SK-N-SH (cell line): ENCODE results near the gene RSRC1. TPM values are rescaled to one million over a fixed set of nuclear protein-coding genes. Genes with fewer than 3 reads are reported as not detected.
"Not testable (repeated sequence)": the region's sequence is repeated elsewhere in the genome, so short reads cannot be mapped to it uniquely, and the experiment has no call there.

Experiments
- CTCF ChIA-PET: fragments of 300-600, 350-600 bp; formaldehyde crosslinking; extraction: SDS; loops from one replicate; lab custom pipeline; 2021; lab: Yijun Ruan, JAX
- POLR2A ChIA-PET: fragments of 350-600 bp; sonication (Branson Sonifier 250); formaldehyde crosslinking; extraction: SDS; loops from one replicate; lab custom pipeline; 2020; ENCODE audit warnings: antibody characterized with exemption, inconsistent platforms; lab: Yijun Ruan, JAX
- DNase-seq: peaks from one replicate; pipeline ENCODE4 v3.0.0; 2012
- H2AFZ ChIP-seq: fragments of 200-600 bp; sonication (generic); 2 replicates; pipeline ENCODE4 v1.8.1; 2016; ENCODE audit warnings: antibody characterized with exemption, mild to moderate bottlenecking, low read depth
- H3F3A ChIP-seq: fragments of 200-600 bp; sonication (generic); replicated peaks from 2 replicates; pipeline ENCODE3; 2016; ENCODE audit warnings: antibody characterized with exemption, mild to moderate bottlenecking; ENCODE audit not compliant: insufficient read depth
- H3K27ac ChIP-seq, 2 experiments: fragments of 200-500 bp in 1 of 2; fragments of 200-600 bp in 1 of 2; sonication (Bioruptor generic) in 1 of 2; sonication (generic), shearing (Covaris generic) in 1 of 2; 2 replicates each; pipeline versions ENCODE4 v1.5.1 to v1.6.1; 2014 to 2016; ENCODE audit warnings: low read depth in 2 of 2, inconsistent platforms in 1 of 2, low read length in 1 of 2, mild to moderate bottlenecking in 1 of 2, mixed read lengths in 1 of 2
- H3K27me3 ChIP-seq: fragments of 200-600 bp; sonication (generic), shearing (Covaris generic); 2 replicates; pipeline ENCODE4 v1.6.1; 2016; ENCODE audit warnings: mixed run types; ENCODE audit not compliant: insufficient read depth
- H3K36me3 ChIP-seq, 2 experiments: fragments of 200-500 bp in 1 of 2; fragments of 200-600 bp in 1 of 2; sonication (Bioruptor generic) in 1 of 2; sonication (generic) in 1 of 2; replicated peaks in 1 of 2; 2 replicates each; pipeline versions ENCODE3 to v1.5.1; 2014 to 2016; ENCODE audit warnings: low read length in 1 of 2, mild to moderate bottlenecking in 1 of 2; ENCODE audit not compliant: insufficient read depth in 2 of 2, control insufficient read depth in 1 of 2
- H3K4me1 ChIP-seq, 2 experiments: fragments of 200-500 bp in 1 of 2; fragments of 200-600 bp in 1 of 2; sonication (Bioruptor generic) in 1 of 2; sonication (generic), shearing (Covaris generic) in 1 of 2; 2 replicates each; pipeline versions ENCODE4 v1.5.1 to v1.6.1; 2014 to 2016; ENCODE audit warnings: low read depth in 1 of 2, low read length in 1 of 2, mixed run types in 1 of 2; ENCODE audit not compliant: insufficient read depth in 2 of 2, control insufficient read depth in 1 of 2
- H3K4me2 ChIP-seq: fragments of 200-600 bp; sonication (generic), shearing (Covaris generic); 2 replicates; pipeline ENCODE4 v1.6.1; 2017; ENCODE audit warnings: mixed run types
- H3K4me3 ChIP-seq, 2 experiments: fragments of 200-500 bp in 1 of 2; fragments of 200-600 bp in 1 of 2; sonication (Bioruptor generic) in 1 of 2; sonication (generic), shearing (Covaris generic) in 1 of 2; 2 replicates each; pipeline versions ENCODE4 v1.5.1 to v1.8.1; 2014 to 2016; ENCODE audit warnings: low read depth in 2 of 2, inconsistent platforms in 1 of 2, low read length in 1 of 2, mild to moderate bottlenecking in 1 of 2, mixed read lengths in 1 of 2, moderate library complexity in 1 of 2
- H3K79me2 ChIP-seq: fragments of 200-600 bp; sonication (generic); 2 replicates; pipeline ENCODE4 v1.8.1; 2017; ENCODE audit warnings: mild to moderate bottlenecking; ENCODE audit not compliant: insufficient read depth
- H3K9ac ChIP-seq: fragments of 200-600 bp; sonication (generic); 2 replicates; pipeline ENCODE4 v1.6.1; 2017; ENCODE audit warnings: mixed run types
- H3K9me2 ChIP-seq: fragments of 200-600 bp; sonication (generic); 2 replicates; pipeline ENCODE4 v1.6.1; 2017; ENCODE audit warnings: mixed run types
- H3K9me3 ChIP-seq: fragments of 200-600 bp; sonication (generic); 2 replicates; pipeline ENCODE4 v1.6.1; 2017; ENCODE audit warnings: mixed run types, mild to moderate bottlenecking, moderate library complexity
- H4K20me1 ChIP-seq: fragments of 200-600 bp; sonication (generic); 2 replicates; pipeline ENCODE4 v1.6.1; 2017; ENCODE audit warnings: mild to moderate bottlenecking, mixed run types; ENCODE audit not compliant: insufficient read depth
- EZH2phosphoT487 ChIP-seq: fragments of 200-600 bp; sonication (generic); IDR thresholded peaks from 2 replicates; pipeline ENCODE4 v1.6.1; 2017; ENCODE audit warnings: low read depth, mixed run types, mild to moderate bottlenecking, antibody characterized with exemption, moderate library complexity, borderline replicate concordance
- FOXJ3 ChIP-seq: sonication (generic); formaldehyde crosslinking; IDR thresholded peaks from 2 replicates; pipeline ENCODE4 v1.5.1; 2020; ENCODE audit warnings: mild to moderate bottlenecking, missing genetic modification reagents
- FOXM1 ChIP-seq: IDR thresholded peaks from 2 replicates; pipeline ENCODE4 v1.4.0; 2012; ENCODE audit warnings: low read depth, mild to moderate bottlenecking
- GABPA ChIP-seq: IDR thresholded peaks from 2 replicates; pipeline ENCODE4 v1.4.0; 2012; ENCODE audit warnings: low read depth, mild to moderate bottlenecking
- GATA2 ChIP-seq: sonication (generic); formaldehyde crosslinking; IDR thresholded peaks from 2 replicates; pipeline ENCODE4 v1.5.0; 2020; ENCODE audit warnings: mild to moderate bottlenecking, missing genetic modification reagents
- JUND ChIP-seq: IDR thresholded peaks from 2 replicates; pipeline ENCODE4 v1.4.0; 2012
- NFIC ChIP-seq: IDR thresholded peaks from 2 replicates; pipeline ENCODE4 v1.4.0; 2012; ENCODE audit warnings: borderline replicate concordance
- POLR2AphosphoS5 ChIP-seq: IDR thresholded peaks from 2 replicates; pipeline ENCODE4 v1.6.1; 2012; ENCODE audit warnings: low read depth, low read length
- RFX5 ChIP-seq: IDR thresholded peaks from 2 replicates; pipeline ENCODE4 v1.6.1; 2012; ENCODE audit warnings: mild to moderate bottlenecking, improper control_type of control experiment, low read length
- RXRA ChIP-seq: IDR thresholded peaks from 2 replicates; pipeline ENCODE4 v1.4.0; 2012; ENCODE audit warnings: low read depth, mild to moderate bottlenecking, borderline replicate concordance
- SMC3 ChIP-seq: IDR thresholded peaks from 2 replicates; pipeline ENCODE4 v1.6.1; 2012; ENCODE audit warnings: low read depth, low read length, improper control_type of control experiment
- TCF12 ChIP-seq: IDR thresholded peaks from 2 replicates; pipeline ENCODE4 v1.4.0; 2012
- WGBS: methylation state at CpG from one replicate; pipeline ENCODE4 v1.1.6; 2017; ENCODE audit warnings: low lambda C conversion rate; 5-methylcytosine and 5-hydroxymethylcytosine counted together
- polyA plus RNA-seq, 3 experiments: library from polyadenylated mRNA; depleted of rRNA; stranded (reverse); fragments of >200 nt; gene quantifications; 2 replicates each; pipeline ENCODE4 v1.2.3, GENCODE V29; 2012
- TF ChIP-seq, protein P1 (sequence below): IDR thresholded peaks from 2 replicates; pipeline ENCODE4 v1.6.1; 2012; ENCODE audit warnings: mild to moderate bottlenecking, low read depth, low read length, moderate library complexity
- TF ChIP-seq, protein P2 (sequence below): fragments of 150-350 bp; IDR thresholded peaks from 2 replicates; pipeline ENCODE4 v1.6.1; 2016; ENCODE audit warnings: mild to moderate bottlenecking, low read depth, low read length
- TF ChIP-seq, protein P3 (sequence below): IDR thresholded peaks from 2 replicates; pipeline ENCODE4 v1.4.0; 2012; ENCODE audit warnings: low read depth, borderline replicate concordance

Gene RSRC1
- polyA plus RNA-seq, 1 of the 3 experiments (the other 2 are of a cell fraction), result 4.5 TPM

DNA sequence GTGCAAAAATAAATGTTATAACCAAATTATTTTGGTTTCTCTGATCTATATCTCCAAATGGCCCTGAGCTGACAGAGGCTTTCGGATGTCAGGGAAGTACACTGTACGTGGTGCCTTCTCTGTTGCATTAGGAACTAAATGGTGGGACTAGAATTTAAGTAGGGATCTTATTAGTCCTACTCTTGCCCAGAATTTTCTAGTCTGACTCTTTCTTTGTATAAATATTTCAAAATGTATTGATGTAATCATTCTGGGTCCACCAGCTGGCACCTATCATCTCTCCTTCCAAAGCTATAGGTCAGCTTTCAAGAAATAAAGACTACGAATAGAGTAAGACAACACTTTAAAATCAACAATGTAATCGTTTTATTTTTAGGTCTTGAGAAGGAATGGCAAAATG is 438.8 kb downstream of the RSRC1 start (continued):
- TF ChIP-seq, protein P1, sequence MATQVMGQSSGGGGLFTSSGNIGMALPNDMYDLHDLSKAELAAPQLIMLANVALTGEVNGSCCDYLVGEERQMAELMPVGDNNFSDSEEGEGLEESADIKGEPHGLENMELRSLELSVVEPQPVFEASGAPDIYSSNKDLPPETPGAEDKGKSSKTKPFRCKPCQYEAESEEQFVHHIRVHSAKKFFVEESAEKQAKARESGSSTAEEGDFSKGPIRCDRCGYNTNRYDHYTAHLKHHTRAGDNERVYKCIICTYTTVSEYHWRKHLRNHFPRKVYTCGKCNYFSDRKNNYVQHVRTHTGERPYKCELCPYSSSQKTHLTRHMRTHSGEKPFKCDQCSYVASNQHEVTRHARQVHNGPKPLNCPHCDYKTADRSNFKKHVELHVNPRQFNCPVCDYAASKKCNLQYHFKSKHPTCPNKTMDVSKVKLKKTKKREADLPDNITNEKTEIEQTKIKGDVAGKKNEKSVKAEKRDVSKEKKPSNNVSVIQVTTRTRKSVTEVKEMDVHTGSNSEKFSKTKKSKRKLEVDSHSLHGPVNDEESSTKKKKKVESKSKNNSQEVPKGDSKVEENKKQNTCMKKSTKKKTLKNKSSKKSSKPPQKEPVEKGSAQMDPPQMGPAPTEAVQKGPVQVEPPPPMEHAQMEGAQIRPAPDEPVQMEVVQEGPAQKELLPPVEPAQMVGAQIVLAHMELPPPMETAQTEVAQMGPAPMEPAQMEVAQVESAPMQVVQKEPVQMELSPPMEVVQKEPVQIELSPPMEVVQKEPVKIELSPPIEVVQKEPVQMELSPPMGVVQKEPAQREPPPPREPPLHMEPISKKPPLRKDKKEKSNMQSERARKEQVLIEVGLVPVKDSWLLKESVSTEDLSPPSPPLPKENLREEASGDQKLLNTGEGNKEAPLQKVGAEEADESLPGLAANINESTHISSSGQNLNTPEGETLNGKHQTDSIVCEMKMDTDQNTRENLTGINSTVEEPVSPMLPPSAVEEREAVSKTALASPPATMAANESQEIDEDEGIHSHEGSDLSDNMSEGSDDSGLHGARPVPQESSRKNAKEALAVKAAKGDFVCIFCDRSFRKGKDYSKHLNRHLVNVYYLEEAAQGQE, result no peak

DNA sequence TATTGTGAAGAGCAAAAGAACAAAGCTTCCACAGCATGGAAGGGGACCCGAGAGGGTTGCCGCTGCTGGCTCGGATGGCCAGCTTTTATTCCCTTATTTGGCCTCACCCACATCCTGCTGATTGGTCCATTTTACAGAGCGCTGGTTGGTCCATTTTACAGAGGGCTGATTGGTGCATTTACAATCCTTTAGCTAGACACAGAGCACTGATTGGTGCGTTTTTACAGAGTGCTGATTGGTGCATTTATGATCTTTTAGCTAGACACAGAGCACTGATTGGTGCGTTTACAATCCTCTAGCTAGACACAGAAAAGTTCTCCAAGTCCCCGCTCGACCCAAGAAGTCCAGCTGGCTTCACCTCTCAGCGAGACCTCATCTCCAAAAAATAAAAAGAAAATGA is 440.0 kb downstream of the RSRC1 start:
- H3K9me3 ChIP-seq, H3K9ac ChIP-seq, H4K20me1 ChIP-seq, H3K36me3 ChIP-seq, H3F3A ChIP-seq, H3K4me3 ChIP-seq, H3K4me1 ChIP-seq, H3K9me2 ChIP-seq, H3K27me3 ChIP-seq, H3K27ac ChIP-seq, POLR2A ChIA-PET, H3K4me2 ChIP-seq, DNase-seq, H3K79me2 ChIP-seq, H2AFZ ChIP-seq: not testable (repeated sequence)
- CTCF ChIA-PET, result interaction anchor here (1.4 kb wide), 2 partner anchors 10 to 11 kb away, joined by 3 to 7 read pairs; no protein-coding TSS in a partner anchor
- 96% methylated on average over 9 of the region's 9 CpGs for WGBS

DNA sequence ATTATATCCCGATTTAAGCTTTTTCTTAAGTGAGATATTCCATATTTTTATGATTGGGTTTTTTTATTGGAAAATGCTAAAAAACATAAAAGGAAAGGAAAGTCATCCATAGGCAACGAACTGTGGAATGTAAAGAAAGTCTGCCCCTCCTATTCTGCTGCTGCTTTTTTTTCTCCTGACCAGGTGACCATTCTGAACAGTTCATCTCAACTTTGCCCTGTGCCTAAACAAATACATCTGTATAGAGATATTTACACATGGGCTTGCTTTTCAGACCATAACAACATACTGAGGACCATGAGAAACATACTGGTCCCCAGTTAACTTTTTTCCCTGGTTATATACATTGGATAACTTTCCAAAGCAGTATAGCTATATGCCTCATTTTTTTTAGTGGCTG is 442.2 kb downstream of the RSRC1 start:
- Histone ChIP-seq H3K79me2 (no peaks in the 10 kb centered on the region), H3F3A (no peaks in the 10 kb centered on the region), H3K27me3 (no peaks in the 10 kb centered on the region), H3K36me3 (peaks cover 1 to 5% of the 10 kb centered on the region in 2 experiments), H3K9me3 (no peaks in the 10 kb centered on the region)
- POLR2A ChIA-PET, result no interaction called here
- DNase-seq, result no peak
- TF ChIP-seq FOXJ3 (CRISPR knock-in tag) (no peak), FOXM1 (no peak), GATA2 (no peak), SMC3 (no peak), JUND (no peak), NFIC (no peak), GABPA (no peak), EZH2phosphoT487 (no peak), RFX5 (no peak), POLR2AphosphoS5 (no peak), RXRA (no peak), TCF12 (no peak)
- TF ChIP-seq, protein P2, sequence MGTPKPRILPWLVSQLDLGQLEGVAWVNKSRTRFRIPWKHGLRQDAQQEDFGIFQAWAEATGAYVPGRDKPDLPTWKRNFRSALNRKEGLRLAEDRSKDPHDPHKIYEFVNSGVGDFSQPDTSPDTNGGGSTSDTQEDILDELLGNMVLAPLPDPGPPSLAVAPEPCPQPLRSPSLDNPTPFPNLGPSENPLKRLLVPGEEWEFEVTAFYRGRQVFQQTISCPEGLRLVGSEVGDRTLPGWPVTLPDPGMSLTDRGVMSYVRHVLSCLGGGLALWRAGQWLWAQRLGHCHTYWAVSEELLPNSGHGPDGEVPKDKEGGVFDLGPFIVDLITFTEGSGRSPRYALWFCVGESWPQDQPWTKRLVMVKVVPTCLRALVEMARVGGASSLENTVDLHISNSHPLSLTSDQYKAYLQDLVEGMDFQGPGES, result no peak
- TF ChIP-seq, protein P3, sequence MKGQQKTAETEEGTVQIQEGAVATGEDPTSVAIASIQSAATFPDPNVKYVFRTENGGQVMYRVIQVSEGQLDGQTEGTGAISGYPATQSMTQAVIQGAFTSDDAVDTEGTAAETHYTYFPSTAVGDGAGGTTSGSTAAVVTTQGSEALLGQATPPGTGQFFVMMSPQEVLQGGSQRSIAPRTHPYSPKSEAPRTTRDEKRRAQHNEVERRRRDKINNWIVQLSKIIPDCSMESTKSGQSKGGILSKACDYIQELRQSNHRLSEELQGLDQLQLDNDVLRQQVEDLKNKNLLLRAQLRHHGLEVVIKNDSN, result no peak
- TF ChIP-seq, all 33 proteins: peak for 0
- WGBS, result 69% methylated on average over 2 of the region's 2 CpGs
- Histone ChIP-seq H4K20me1 (no peaks in the 10 kb centered on the region), H3K4me3 (no peak overlapping the region), H3K9me2 (no peaks in the 10 kb centered on the region), H3K27ac (no peak overlapping the region), H3K4me2 (no peak overlapping the region), H3K4me1 (no peaks in the 10 kb centered on the region; a peak in 1 of 4 replicates), H3K9ac (no peak overlapping the region), H2AFZ (no peak overlapping the region)
- CTCF ChIA-PET, result interaction anchor here (0.9 to 2.2 kb wide), 3 partner anchors 118 to 1020 kb away, joined by 3 to 5 read pairs (median 3); no protein-coding TSS in a partner anchor
